Caco-2 (cell line): ENCODE results near the gene CNTN5. TPM values are rescaled to one million over a fixed set of nuclear protein-coding genes. Genes with fewer than 3 reads are reported as not detected.
A peak's percentile ranks its signal among the peaks of the same experiment; 100 is the strongest.

ENCODE experiments used
- BruUV-seq: library from RNA; stranded (reverse); fragments of 400-500 nt; replicated peaks from 2 replicates; lab custom pipeline; 2021; lab: Mats Ljungman, UMichigan
- CTCF ChIA-PET: fragments of 300-600 bp; sonication (Branson Sonifier 250); formaldehyde crosslinking; loops from one replicate; lab custom pipeline; 2022; ENCODE audit warnings: antibody characterized with exemption; lab: Charles Lee
- POLR2A ChIA-PET: fragments of 300-600 bp; sonication (Branson Sonifier 250); formaldehyde crosslinking; loops from one replicate; lab custom pipeline; 2022; ENCODE audit warnings: antibody characterized with exemption; lab: Charles Lee
- DNase-seq, 2 experiments: peaks; one replicate each; pipeline versions ENCODE4 v3.0.0 to v3.0.0-alpha.2; 2020 to 2022
- H3K27me3 ChIP-seq: replicated peaks from 2 replicates; pipeline ENCODE4 v1.6.0; 2011; ENCODE audit warnings: low read length; ENCODE audit not compliant: control insufficient read depth, insufficient read depth
- H3K36me3 ChIP-seq: 2 replicates; pipeline ENCODE4 v1.5.1; 2011; ENCODE audit warnings: low read length; ENCODE audit not compliant: control insufficient read depth, insufficient read depth
- H3K4me1 ChIP-seq: fragments of 250-450 bp; sonication (Bioruptor Pico); 2 replicates; pipeline ENCODE4 v1.5.1; 2020; ENCODE audit warnings: mild to moderate bottlenecking
- H3K4me3 ChIP-seq: 2 replicates; pipeline ENCODE4 v1.5.1; 2011; ENCODE audit warnings: low read depth, mild to moderate bottlenecking, control low read depth, low read length
- H3K9me3 ChIP-seq: fragments of 250-450 bp; sonication (Bioruptor Pico); 2 replicates; pipeline ENCODE4 v1.5.1; 2020; ENCODE audit warnings: mild to moderate bottlenecking, moderate library complexity
- H3K27ac Mint-ChIP-seq: one replicate; pipeline ENCODE4 v1.8.0; 2022; ENCODE audit warnings: mixed read lengths; ENCODE audit not compliant: unreplicated experiment
- H3K27me3 Mint-ChIP-seq: one replicate; pipeline ENCODE4 v1.8.0; 2022; ENCODE audit warnings: mixed read lengths; ENCODE audit not compliant: insufficient read depth, unreplicated experiment
- H3K36me3 Mint-ChIP-seq: one replicate; pipeline ENCODE4 v1.8.0; 2022; ENCODE audit warnings: mild to moderate bottlenecking, mixed read lengths; ENCODE audit not compliant: insufficient read depth, unreplicated experiment
- H3K4me1 Mint-ChIP-seq: one replicate; pipeline ENCODE4 v1.8.0; 2022; ENCODE audit warnings: low read depth, mixed read lengths; ENCODE audit not compliant: unreplicated experiment
- H3K4me3 Mint-ChIP-seq: one replicate; pipeline ENCODE4 v1.8.0; 2022; ENCODE audit warnings: mild to moderate bottlenecking, moderate library complexity, mixed read lengths; ENCODE audit not compliant: unreplicated experiment
- H3K9me3 Mint-ChIP-seq: one replicate; pipeline ENCODE4 v1.8.0; 2022; ENCODE audit warnings: mixed read lengths; ENCODE audit not compliant: unreplicated experiment
- intact Hi-C: fragments of 100-400 bp; cut with micrococcal nuclease; formaldehyde crosslinking; loops from one replicate; pipeline ENCODE4 v1.10.0; 2022; ENCODE audit not compliant: unreplicated experiment
- total RNA-seq: library from RNA; stranded (reverse); gene quantifications from 2 replicates; pipeline ENCODE4 v1.2.3, GENCODE V29; 2022
- TF ChIP-seq, protein P1 (sequence below), 2 experiments: fragments of 200-600 bp in 1 of 2; IDR thresholded peaks; 1 replicate in 1 of 2; 2 replicates in 1 of 2; pipeline versions ENCODE4 v1.5.1 to v1.8.0; 2011 to 2022; ENCODE audit warnings: antibody characterized with exemption in 1 of 2, control low read depth in 1 of 2, inconsistent platforms in 1 of 2, low read depth in 1 of 2, low read length in 1 of 2, mild to moderate bottlenecking in 1 of 2, moderate library complexity in 1 of 2; ENCODE audit not compliant: insufficient read depth in 1 of 2, severe bottlenecking in 1 of 2, unreplicated experiment in 1 of 2

Gene CNTN5
- total RNA-seq, 1 experiment from 2014 or later: 1.00 TPM

DNA sequence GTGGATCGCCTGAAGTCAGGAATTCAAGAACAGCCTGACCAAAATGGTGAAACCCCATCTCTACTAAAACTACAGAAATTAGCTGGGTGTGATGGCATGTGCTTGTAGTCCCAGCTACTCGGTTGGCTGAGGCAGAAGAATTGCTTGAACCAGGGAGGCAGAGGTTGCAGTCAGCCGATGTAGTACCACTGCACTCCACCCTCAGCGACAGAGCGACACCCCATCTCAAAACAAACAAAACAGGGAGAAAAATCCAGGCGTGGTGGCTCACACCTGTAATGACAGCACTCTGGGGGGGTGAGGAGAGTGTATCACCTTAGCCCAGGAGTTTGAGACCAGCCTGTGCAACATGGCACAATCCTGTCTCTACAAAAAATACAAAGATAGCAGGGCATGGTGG lies 864.0 kb downstream of the CNTN5 start:
- Histone ChIP-seq H3K9me3 (no peaks in the 10 kb centered on the region), H3K36me3 (no peaks in the 10 kb centered on the region), H3K4me3 (no peak overlapping the region), H3K27me3 (no peaks in the 10 kb centered on the region), H3K4me1 (no peaks in the 10 kb centered on the region)
- TF ChIP-seq, protein P1, sequence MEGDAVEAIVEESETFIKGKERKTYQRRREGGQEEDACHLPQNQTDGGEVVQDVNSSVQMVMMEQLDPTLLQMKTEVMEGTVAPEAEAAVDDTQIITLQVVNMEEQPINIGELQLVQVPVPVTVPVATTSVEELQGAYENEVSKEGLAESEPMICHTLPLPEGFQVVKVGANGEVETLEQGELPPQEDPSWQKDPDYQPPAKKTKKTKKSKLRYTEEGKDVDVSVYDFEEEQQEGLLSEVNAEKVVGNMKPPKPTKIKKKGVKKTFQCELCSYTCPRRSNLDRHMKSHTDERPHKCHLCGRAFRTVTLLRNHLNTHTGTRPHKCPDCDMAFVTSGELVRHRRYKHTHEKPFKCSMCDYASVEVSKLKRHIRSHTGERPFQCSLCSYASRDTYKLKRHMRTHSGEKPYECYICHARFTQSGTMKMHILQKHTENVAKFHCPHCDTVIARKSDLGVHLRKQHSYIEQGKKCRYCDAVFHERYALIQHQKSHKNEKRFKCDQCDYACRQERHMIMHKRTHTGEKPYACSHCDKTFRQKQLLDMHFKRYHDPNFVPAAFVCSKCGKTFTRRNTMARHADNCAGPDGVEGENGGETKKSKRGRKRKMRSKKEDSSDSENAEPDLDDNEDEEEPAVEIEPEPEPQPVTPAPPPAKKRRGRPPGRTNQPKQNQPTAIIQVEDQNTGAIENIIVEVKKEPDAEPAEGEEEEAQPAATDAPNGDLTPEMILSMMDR (IDR thresholded peaks at IDR 0.05; ENCODE audit: insufficient read depth in 1 of 2, low read depth in 1 of 2, low read length in 1 of 2, severe bottlenecking in 1 of 2, unreplicated experiment in 1 of 2): no peak
- H3K27ac Mint-ChIP-seq: no peak overlapping the region
- no TSS peak for BruUV-seq
- intact Hi-C loops: no loop called here
- ChIA-PET CTCF (no interaction called here), POLR2A (no interaction called here)
- H3K36me3 Mint-ChIP-seq: no peaks in the 10 kb centered on the region
- peaks cover 10% of the 10 kb centered on the region for H3K27me3 Mint-ChIP-seq
- peak in 1 of 2 experiments; percentile 31 for DNase-seq
- H3K9me3 Mint-ChIP-seq: no peaks in the 10 kb centered on the region
- no peaks in the 10 kb centered on the region for H3K4me1 Mint-ChIP-seq
- H3K4me3 Mint-ChIP-seq: no peak overlapping the region

GRCh38 chr11:99887481-99887880 lies 866.7 kb downstream of the CNTN5 start:
- intact Hi-C loops: no loop called here
- no peak overlapping the region for H3K4me3 ChIP-seq
- no peaks in the 10 kb centered on the region for H3K36me3 ChIP-seq
- H3K9me3 ChIP-seq: no peaks in the 10 kb centered on the region
- Mint-ChIP-seq H3K4me3 (no peak overlapping the region), H3K36me3 (no peaks in the 10 kb centered on the region), H3K27me3 (peaks cover 4% of the 10 kb centered on the region), H3K4me1 (no peaks in the 10 kb centered on the region), H3K9me3 (no peaks in the 10 kb centered on the region), H3K27ac (no peak overlapping the region)
- H3K4me1 ChIP-seq: no peaks in the 10 kb centered on the region
- DNase-seq: no peak
- BruUV-seq: no TSS peak
- TF ChIP-seq, protein P1 (IDR thresholded peaks at IDR 0.05; ENCODE audit: insufficient read depth in 1 of 2, low read depth in 1 of 2, low read length in 1 of 2, severe bottlenecking in 1 of 2, unreplicated experiment in 1 of 2): no peak
- POLR2A ChIA-PET: no interaction called here
- H3K27me3 ChIP-seq: no peaks in the 10 kb centered on the region
- CTCF ChIA-PET: no interaction called here

GRCh38 chr11:99893811-99894210 lies 873.1 kb downstream of the CNTN5 start:
- H3K36me3 ChIP-seq: no peaks in the 10 kb centered on the region
- H3K9me3 ChIP-seq: peaks cover 10% of the 10 kb centered on the region
- H3K4me1 Mint-ChIP-seq: no peaks in the 10 kb centered on the region
- intact Hi-C loops: no loop called here
- ChIA-PET CTCF (no interaction called here), POLR2A (interaction anchor here (0.6 kb wide), 1 partner anchor 379 kb away, joined by 3 read pairs; no protein-coding TSS in a partner anchor)
- H3K9me3 Mint-ChIP-seq: peaks cover 19% of the 10 kb centered on the region
- no peak for DNase-seq
- no peaks in the 10 kb centered on the region for H3K4me1 ChIP-seq
- H3K36me3 Mint-ChIP-seq: no peaks in the 10 kb centered on the region
- BruUV-seq: no TSS peak
- no peak overlapping the region for H3K4me3 Mint-ChIP-seq
- no peaks in the 10 kb centered on the region for H3K27me3 ChIP-seq
- no peak overlapping the region for H3K27ac Mint-ChIP-seq
- TF ChIP-seq, protein P1 (IDR thresholded peaks at IDR 0.05; ENCODE audit: insufficient read depth in 1 of 2, low read depth in 1 of 2, low read length in 1 of 2, severe bottlenecking in 1 of 2, unreplicated experiment in 1 of 2): no peak
- no peaks in the 10 kb centered on the region for H3K27me3 Mint-ChIP-seq
- H3K4me3 ChIP-seq: no peak overlapping the region
